ENCODE results near the gene PCDHAC2.

DNA sequence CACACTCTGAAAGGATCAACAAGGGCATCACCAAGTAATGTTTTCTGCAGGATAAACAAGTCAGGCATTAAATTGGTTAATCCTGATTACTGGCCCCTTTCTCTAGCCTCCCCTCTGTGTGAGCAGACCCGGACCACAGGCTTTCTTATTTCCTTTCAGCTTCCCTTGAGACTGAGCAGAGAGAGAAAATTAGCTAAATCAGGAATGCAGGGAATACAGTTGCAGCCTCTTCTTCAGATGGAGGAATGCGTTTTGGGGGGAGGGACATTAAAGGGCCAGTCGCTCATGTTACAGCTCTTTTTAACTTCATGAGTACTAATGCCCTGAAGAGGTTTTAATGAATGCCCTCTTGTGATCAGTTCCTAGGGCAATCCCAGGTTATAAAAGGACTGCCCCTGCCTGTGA lies 19.8 kb downstream of the PCDHAC2 start:
- TF ChIP-seq, protein P1, sequence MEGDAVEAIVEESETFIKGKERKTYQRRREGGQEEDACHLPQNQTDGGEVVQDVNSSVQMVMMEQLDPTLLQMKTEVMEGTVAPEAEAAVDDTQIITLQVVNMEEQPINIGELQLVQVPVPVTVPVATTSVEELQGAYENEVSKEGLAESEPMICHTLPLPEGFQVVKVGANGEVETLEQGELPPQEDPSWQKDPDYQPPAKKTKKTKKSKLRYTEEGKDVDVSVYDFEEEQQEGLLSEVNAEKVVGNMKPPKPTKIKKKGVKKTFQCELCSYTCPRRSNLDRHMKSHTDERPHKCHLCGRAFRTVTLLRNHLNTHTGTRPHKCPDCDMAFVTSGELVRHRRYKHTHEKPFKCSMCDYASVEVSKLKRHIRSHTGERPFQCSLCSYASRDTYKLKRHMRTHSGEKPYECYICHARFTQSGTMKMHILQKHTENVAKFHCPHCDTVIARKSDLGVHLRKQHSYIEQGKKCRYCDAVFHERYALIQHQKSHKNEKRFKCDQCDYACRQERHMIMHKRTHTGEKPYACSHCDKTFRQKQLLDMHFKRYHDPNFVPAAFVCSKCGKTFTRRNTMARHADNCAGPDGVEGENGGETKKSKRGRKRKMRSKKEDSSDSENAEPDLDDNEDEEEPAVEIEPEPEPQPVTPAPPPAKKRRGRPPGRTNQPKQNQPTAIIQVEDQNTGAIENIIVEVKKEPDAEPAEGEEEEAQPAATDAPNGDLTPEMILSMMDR (IDR thresholded peaks at IDR 0.05) = no peak
- no peak for TF ChIP-seq POLR2A (IDR thresholded peaks at IDR 0.05)

Data from thyroid gland (tissue), 4 donors.